ENCODE data around the gene RAB4B.

Gene RAB4B

DNA sequence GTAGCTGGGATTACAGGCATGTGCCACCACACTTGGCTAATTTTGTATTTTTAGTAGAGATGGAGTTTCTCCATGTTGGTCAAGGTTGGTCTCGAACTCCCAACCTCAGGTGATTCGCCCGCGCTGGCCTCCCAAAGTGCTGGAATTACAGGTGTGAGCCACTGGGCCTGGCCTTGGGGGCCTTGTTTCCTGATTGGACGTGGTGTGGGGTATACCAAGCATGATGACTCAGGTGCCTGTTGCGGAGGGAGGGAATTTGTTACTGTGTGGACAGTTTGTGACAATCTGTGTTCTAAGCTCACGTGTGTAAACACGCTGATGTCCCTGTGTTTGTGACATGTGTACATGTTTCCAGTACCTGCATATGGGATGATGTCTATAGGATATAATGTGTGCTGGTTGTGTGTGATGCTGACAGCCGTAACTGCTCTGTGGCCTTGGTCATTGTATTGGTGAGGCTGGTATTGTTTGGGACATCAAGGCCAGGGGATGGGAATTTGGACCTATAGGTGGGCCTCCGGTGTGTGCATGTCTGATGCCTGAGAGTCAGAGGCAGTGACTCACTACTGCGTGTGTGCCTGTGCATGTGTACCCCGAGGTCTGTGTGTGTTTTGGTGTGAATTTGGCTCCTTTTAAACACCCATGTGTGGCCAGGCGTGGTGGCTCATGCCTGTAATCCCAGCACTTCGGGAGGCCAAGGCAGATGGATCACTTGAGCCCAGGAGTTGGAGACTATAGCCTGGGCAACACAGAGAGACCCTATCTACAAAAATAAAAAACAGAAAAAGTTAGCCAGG lies 19.3 kb downstream of the RAB4B start:
- Histone ChIP-seq H3K4me3 (ENCODE audit: severe bottlenecking) (no peak overlapping the region), H3K27ac (ENCODE audit: poor library complexity, severe bottlenecking) (peak overlapping the region; percentile 79), H3K9me3 (ENCODE audit: severe bottlenecking) (no peaks in the 10 kb centered on the region), H3K36me3 (ENCODE audit: low read depth) (peaks cover 21% of the 10 kb centered on the region), H3K27me3 (ENCODE audit: insufficient read depth, poor library complexity, severe bottlenecking) (no peaks in the 10 kb centered on the region), H3K4me1 (ENCODE audit: insufficient read depth, poor library complexity, severe bottlenecking) (peaks cover 14% of the 10 kb centered on the region)
- DNase-seq (ENCODE audit: low spot score), result no peak
- TF ChIP-seq, protein P1, sequence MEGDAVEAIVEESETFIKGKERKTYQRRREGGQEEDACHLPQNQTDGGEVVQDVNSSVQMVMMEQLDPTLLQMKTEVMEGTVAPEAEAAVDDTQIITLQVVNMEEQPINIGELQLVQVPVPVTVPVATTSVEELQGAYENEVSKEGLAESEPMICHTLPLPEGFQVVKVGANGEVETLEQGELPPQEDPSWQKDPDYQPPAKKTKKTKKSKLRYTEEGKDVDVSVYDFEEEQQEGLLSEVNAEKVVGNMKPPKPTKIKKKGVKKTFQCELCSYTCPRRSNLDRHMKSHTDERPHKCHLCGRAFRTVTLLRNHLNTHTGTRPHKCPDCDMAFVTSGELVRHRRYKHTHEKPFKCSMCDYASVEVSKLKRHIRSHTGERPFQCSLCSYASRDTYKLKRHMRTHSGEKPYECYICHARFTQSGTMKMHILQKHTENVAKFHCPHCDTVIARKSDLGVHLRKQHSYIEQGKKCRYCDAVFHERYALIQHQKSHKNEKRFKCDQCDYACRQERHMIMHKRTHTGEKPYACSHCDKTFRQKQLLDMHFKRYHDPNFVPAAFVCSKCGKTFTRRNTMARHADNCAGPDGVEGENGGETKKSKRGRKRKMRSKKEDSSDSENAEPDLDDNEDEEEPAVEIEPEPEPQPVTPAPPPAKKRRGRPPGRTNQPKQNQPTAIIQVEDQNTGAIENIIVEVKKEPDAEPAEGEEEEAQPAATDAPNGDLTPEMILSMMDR (IDR thresholded peaks at IDR 0.05; ENCODE audit: poor library complexity, severe bottlenecking), result no peak
- no peak for ATAC-seq (ENCODE audit: low read depth)

DNA sequence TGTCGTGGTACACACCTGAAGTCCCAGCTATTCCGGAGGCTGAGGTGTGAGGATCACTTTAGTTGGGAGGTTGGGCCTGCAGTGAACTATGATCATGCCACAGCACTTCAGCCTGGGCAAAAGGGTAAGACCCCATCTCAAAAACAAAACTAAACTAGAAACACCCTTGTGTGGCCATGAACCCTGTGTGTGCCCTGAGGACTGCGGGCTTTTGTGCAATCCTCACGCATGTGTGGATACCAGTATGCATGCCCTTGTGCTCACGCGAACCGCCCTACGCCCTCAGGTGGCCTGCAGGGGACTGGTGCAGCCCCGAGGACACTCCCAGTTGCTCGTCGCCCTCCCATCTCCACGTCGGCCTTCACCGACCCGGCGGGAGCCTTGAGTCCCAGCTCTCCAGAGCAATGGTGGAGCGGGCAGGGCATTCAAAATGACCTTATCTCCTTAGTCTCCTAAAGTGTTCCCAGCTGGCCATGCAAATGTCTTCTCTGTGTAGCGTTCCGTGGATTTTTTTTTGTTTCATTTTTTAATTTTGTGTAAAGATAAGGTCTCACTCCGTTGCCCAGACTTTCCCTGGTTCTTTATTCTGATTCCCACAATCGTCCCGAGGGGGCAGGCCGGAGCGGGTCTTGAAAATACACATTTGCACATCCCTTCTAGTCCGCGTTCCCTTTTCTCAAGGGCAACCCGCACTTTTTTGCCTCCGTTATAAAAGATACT lies 20.1 kb downstream of the RAB4B start:
- no peak for DNase-seq (ENCODE audit: low spot score)
- Histone ChIP-seq H3K4me1 (ENCODE audit: insufficient read depth, poor library complexity, severe bottlenecking) (peaks cover 21% of the 10 kb centered on the region), H3K27ac (ENCODE audit: poor library complexity, severe bottlenecking) (peak overlapping the region; percentile 79), H3K4me3 (ENCODE audit: severe bottlenecking) (peak overlapping the region; percentile 98), H3K9me3 (ENCODE audit: severe bottlenecking) (no peaks in the 10 kb centered on the region), H3K27me3 (ENCODE audit: insufficient read depth, poor library complexity, severe bottlenecking) (no peaks in the 10 kb centered on the region), H3K36me3 (ENCODE audit: low read depth) (peaks cover 26% of the 10 kb centered on the region)
- peak; percentile 2; the same call in 2 of the 3 replicates for ATAC-seq (ENCODE audit: low read depth)
- TF ChIP-seq, protein P1 (IDR thresholded peaks at IDR 0.05; ENCODE audit: poor library complexity, severe bottlenecking), result peak; percentile 59

DNA sequence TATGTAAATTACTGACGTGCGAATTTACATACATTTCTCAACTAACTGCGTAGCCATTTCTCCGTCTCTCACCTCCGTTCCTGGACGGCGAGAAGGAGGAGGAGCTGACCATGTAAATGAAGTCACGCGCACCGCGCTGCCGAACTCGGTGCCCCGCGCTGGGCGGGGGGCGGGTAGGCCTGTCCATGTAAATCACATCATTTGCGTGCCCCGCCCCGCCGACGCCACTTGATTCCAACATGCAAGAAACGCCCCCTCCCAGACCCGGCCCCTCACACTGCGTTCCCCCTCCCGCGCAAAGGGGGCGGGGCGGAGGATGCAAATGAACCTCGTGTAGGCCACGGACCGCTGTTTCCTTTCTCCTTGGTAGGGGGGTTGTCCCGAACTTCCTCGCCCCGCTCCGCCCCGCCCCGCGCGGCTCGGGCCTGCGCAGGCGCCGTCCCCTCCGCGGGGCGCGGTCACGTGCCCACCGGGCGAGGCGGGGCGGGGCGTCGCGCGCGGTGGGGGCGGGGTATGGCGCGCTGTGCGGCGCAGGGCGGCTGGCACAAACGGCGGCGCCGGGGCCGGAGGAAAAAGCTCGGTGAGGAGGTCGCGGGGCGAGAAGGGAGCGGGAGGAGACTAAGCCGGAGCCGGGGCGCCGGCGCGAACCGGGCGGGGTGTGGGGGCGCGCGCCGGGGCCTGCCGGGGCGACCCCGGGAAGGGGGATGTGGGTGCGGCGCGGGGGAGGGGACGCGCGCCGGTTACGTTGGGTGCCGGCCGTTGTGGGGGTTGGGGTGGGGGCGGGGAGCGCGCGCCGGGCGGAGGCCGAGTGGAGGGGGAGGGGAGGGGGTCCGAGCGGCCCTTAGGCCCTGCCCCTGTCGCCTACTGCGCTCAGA lies 20.9 kb downstream of the RAB4B start, which contains the start of gene EGLN2:
Gene EGLN2 (plus strand): TSS at position 509 of the 875 bp plus-strand sequence. CDS start 1,382 bp downstream, outside the sequence.
- peaks cover 26% of the 10 kb centered on the region for H3K4me1 ChIP-seq (ENCODE audit: insufficient read depth, poor library complexity, severe bottlenecking)
- no peaks in the 10 kb centered on the region for H3K27me3 ChIP-seq (ENCODE audit: insufficient read depth, poor library complexity, severe bottlenecking)
- DNase-seq (ENCODE audit: low spot score) (peak; percentile 99), ATAC-seq (ENCODE audit: low read depth) (peak; percentile 89)
- peaks cover 31% of the 10 kb centered on the region for H3K36me3 ChIP-seq (ENCODE audit: low read depth)
- peak within 1 kb of the TSS; percentile 98 for H3K4me3 ChIP-seq (ENCODE audit: severe bottlenecking)
- no peaks in the 10 kb centered on the region for H3K9me3 ChIP-seq (ENCODE audit: severe bottlenecking)
- TF ChIP-seq, protein P1 (IDR thresholded peaks at IDR 0.05; ENCODE audit: poor library complexity, severe bottlenecking), result peak; percentile 16
- peak within 1 kb of the TSS; percentile 79 for H3K27ac ChIP-seq (ENCODE audit: poor library complexity, severe bottlenecking)

DNA sequence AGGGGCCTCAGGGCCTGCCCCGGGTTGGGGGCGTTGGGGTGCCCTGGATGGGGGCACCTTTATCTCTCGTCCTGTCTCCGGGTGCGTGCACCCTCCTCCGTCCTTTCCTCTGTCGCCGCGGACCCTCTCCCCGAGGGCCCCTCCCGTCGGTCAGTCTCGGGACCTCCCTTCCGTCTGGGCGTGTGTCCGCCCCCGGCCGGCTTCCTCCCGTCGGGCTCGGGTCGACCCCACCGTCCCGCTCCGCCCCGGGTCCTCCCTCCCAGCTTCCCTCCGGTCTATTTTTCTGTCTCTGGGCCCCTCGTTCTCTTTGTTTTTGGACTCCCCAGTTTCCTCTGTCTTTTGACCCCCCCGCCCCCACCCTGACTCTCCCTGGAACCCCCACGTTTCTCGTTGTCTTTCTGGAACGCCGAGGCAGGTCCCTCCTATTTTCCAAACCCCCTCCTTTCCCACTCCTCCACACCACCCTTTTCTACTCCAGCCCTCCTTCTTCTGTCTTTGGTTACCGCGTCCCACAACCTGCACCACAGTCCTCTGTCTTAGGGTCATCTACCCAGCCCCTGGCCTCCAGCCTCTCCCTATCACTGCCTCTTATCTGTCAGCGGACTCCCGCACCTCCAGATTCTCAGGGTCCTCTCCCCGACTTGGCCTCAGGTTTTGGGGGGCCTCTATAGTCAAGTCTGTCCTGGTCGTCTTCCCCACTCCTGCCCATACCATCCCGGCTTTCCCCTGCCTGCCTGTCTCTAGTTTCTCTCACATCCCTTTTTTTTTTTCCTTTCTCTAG lies 21.7 kb downstream of the RAB4B start:
- H3K9me3 ChIP-seq (ENCODE audit: severe bottlenecking), result no peaks in the 10 kb centered on the region
- TF ChIP-seq, protein P1 (IDR thresholded peaks at IDR 0.05; ENCODE audit: poor library complexity, severe bottlenecking), result no peak
- peaks cover 29% of the 10 kb centered on the region for H3K4me1 ChIP-seq (ENCODE audit: insufficient read depth, poor library complexity, severe bottlenecking)
- DNase-seq (ENCODE audit: low spot score) (no peak), ATAC-seq (ENCODE audit: low read depth) (no peak)
- peaks cover 39% of the 10 kb centered on the region for H3K36me3 ChIP-seq (ENCODE audit: low read depth)
- H3K27ac ChIP-seq (ENCODE audit: poor library complexity, severe bottlenecking), result peak overlapping the region; percentile 79
- H3K27me3 ChIP-seq (ENCODE audit: insufficient read depth, poor library complexity, severe bottlenecking), result no peaks in the 10 kb centered on the region
- peak overlapping the region; percentile 98 for H3K4me3 ChIP-seq (ENCODE audit: severe bottlenecking)

All from RWPE2 (cell line).